Islet of Langerhans (tissue), 1 donor: ENCODE results near the gene CLDN14.

Experiments used
- FAIRE-seq: peaks from one replicate; lab custom pipeline; 2011; peaks lifted over from hg19 to GRCh38; lab: Jason Lieb, UNC

The CLDN14 gene, protein sequence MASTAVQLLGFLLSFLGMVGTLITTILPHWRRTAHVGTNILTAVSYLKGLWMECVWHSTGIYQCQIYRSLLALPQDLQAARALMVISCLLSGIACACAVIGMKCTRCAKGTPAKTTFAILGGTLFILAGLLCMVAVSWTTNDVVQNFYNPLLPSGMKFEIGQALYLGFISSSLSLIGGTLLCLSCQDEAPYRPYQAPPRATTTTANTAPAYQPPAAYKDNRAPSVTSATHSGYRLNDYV

DNA sequence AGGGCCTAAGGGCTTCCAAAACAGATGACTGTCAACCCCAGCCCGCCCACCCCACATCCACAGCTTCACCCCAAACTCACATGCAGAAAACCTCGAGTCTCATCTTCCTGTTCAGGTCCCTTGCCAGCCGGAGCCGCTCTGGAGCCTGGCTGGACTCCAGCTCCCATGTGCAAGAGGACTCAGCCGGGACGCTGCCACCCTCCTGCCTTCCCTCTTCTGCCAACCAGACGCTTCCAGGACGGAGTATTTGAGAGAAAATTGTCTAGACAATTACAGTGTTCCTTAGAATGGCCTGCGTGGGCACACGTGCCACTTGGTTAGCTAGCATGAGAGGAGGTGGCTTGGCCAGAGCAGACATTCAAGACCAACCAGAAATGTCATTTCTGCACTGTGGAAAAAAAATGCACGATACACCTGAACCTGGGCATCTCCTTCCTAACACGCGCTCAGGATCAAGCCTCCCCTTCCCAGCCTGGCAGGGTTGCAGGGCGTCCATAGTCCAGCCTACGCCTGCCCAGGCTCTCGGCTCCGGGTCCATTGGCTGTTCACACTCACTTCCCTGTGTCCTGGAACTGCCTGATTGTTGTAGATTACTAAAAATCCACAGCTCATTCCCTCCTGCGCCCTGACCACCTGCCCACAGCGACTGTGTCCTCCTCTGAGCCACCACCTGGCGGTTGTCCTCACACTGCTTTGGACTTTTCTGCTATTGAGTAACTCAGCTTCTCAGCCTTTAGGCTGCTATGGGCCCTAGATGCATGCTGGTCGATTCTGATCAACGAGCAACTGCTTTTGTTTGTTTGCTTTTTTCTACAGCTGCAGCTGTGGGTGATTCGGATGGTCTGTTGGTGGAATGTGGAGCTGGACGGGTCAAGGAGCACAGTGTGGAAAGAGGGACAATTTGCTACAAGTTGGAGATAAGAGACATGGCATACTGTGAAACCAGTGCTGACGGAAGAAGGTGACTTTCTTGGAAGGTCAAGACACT is at the start of gene CLDN14:
Gene CLDN14, minus strand, starts transcription at position 708 of the 988 bp plus-strand sequence. CDS start 18,427 bp downstream, outside the sequence.
- no peak for FAIRE-seq

DNA sequence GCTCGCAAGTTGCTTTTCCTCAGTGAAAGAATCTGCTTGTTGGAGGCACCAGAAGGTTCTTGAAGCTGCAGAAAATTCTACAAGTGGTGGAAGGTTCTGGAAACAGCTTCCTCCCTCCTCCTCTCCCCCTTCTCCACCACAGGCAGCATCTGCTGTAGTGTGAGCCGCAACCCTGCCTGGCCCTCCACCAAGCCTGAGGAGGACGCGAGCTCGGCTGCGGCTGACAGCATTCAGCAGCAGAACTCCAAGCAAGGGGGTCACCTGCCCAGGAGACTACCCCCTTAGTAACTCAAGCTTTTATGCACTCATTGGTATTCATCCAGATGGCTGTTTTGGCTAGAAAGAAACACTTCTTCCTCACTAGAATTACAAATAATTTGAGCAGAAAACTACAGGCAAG is 48.8 kb upstream of the CLDN14 start:
- no peak for FAIRE-seq

DNA sequence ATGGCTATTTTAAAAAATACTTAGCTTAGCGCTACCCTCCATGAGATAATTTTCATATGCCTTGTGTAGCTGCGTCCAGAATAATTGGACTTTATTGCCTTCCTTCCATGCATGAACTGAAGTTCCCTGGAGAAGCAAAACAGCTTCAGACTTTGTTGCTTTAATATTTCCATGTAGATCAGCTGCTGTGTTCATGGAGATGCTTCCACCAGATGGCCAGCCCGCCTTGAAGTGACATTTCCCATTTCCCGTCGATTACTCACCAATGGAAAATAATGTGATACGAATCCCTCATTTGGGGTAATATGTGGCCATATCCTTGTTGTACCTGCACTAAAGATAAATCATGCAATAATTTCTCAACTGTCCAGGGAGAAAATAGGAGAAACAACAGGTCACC is 47.4 kb upstream of the CLDN14 start:
- FAIRE-seq, result no peak

DNA sequence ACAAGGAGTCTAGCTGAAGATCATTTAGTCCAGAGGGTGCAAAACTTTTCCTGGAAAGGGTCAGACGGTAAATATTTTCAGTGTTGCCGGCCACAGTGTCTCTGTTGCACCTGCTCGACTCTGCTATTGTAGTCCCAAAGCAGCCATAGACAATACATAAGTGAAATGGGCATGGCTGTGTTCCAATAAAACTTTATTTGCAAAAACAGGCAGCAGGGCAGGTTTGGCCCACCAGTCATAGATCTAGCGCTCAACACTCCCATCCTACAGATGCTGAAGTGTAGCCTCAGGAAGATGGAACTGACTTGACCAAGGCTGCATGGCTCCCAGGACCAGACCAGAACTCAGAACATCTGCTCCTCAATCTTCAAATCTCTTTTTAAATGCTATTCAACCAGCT is 46.2 kb upstream of the CLDN14 start:
- no peak for FAIRE-seq

DNA sequence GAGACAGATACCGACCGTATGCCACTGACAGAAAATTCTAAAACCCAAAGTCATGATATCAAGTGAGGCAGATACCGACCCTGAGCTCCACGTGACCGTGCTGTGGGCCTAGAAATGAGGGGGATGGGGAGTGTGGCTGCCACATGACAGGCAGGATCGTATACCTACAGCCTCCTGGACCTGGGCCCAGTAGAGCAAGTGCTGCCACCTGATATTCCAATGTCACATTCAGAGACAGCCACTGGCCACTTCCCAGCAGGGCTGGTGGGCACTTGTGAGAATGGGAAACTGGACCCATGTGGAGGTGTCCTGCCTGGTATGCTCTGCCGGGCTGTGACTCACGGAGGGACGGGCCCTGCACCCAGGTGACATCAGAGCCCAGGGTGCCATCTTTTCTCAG is 44.6 kb upstream of the CLDN14 start:
- no peak for FAIRE-seq

DNA sequence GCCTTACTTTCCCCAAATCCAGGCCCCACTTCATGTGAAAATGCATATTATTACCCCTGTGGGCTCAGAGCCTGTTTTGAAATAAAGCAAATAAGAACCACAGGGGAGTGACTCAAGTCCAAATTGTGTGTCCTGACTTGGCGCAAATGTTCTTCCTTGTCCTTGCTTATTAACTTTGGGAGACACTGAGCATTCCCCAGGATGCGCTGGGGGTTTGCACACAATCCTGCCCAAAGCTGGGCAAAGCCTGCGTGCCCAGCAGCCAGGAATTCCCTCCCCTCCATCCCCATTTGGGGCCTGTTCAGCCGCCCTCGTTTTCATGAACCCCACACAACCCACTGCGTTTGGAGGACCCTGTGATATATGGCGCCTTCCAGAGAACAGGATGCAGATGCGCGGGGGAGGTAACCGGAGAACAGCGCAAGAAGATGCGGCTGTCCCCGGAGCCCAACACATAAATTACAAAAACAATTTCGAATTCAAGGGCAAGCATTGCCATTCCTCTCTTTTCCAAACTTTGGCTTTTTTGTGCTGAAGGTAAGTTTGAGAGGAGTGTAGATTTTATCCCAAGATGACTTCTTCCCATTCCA is 42.4 kb upstream of the CLDN14 start:
- no peak for FAIRE-seq

DNA sequence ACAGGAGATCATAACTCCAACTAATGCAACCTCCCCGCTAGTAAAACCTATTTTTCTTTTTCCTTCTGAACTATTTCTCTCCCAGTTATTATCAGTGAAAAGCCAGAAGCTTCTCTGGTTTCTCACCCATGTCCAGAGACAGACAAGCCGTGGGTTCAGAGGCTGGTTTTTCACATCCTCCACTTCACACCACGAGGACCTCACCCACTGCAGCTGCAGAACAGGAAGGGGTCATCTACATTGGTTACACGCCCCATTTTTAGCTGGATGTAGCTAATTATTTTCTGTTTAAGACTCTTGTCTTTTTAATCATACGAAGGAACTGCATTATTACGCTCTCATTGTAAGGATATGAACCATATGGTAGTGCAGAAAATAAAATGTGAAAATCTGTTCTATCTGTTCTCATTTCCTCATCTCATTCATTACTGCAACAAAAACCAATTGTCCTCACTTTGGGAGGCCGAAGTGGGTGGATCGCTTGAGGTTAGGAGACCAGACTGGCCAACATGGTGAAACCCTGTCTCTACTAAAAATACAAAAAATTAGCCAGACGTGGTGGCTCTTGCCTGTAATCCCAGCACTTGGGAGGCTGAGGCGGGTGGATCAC is 39.1 kb upstream of the CLDN14 start:
- FAIRE-seq, result no peak

DNA sequence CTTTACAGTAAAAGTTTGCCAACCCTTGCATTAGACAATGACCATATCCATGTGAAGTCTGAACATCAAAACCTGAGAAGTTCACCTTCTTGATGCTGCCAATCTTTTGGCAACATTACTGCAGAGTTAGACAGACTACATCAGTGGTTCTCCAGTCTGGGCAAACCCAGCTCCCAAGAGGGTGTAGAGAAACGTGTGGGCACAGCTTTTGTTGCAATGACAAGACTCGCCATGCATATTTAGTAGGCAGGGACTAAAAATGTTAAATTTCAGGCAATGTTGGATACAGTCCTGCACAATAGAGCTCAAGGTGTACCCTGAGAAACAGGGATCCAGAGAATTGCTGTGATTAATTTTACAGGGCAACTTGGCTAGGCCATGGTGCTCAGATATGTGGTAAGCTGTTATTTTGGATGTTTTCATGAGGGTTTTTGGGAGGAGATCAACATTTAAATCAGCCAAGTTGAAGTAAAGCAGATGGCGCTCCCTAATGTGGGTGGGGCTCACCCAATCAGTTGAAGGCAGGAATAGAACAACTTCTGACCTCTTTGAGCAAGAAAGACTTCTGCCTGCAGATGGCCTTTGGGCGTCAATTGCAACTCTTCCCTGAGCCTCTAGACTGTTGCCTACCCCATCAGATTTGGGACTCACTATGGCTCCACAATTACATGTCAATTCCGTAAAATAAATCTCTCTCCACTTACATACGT is 37.6 kb upstream of the CLDN14 start:
- FAIRE-seq, result no peak

DNA sequence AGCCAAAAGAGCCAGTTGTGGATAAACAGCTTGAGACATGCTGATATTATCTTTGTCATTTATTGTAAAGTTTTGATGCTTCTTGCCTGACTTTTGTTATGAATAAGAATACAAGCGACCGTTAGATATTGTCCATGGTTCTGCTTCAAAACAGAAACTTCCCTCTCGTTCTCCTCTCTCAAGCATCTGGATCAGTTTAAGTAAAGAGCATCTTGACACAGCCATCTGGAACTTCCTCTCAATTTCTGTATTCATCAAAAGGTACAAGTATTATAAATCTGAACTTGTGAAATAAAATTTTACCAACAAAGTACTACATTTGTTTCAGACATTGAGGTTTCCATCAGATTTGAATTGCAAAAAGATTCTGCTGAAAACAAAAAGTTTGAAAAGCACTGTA is 36.4 kb upstream of the CLDN14 start:
- no peak for FAIRE-seq

DNA sequence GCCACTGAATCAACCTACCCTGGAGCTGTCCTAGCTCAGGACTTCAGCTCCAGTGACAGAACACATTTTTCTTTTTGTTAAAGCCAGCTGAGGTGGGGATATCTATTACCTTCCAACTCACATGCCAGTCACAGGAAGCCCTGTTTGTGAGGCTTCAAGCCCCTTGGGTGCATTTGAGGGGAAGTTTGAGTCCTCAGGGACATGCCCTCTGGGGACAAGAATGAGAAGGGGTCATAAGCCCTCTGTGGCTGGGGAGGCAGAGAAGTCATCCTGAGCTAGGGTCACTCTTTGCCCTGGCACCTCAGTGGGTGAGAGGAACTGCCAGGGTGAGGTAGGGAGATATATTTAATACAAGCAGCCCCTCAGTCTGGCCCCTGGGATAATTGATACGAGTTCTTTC is 33.5 kb upstream of the CLDN14 start:
- no peak for FAIRE-seq

DNA sequence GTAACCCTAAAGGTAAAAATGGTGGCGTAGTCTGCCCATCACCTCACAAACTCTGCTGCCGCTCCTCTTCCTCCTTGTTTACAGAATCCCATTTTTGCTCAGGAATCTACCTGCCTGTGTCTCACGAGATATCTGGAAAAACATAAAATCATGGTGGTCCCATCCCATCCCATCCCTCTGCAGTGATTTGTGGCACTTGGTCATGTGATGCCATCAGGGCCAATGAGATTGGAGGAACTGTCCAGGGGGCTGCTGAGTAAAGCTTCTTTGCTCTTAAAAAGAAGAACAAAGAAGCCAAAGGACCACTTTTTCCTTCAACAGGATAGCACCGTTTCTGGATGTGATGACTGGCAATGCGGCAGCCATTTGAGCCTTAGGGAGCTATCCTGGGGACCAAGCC is 33.0 kb upstream of the CLDN14 start:
- no peak for FAIRE-seq

DNA sequence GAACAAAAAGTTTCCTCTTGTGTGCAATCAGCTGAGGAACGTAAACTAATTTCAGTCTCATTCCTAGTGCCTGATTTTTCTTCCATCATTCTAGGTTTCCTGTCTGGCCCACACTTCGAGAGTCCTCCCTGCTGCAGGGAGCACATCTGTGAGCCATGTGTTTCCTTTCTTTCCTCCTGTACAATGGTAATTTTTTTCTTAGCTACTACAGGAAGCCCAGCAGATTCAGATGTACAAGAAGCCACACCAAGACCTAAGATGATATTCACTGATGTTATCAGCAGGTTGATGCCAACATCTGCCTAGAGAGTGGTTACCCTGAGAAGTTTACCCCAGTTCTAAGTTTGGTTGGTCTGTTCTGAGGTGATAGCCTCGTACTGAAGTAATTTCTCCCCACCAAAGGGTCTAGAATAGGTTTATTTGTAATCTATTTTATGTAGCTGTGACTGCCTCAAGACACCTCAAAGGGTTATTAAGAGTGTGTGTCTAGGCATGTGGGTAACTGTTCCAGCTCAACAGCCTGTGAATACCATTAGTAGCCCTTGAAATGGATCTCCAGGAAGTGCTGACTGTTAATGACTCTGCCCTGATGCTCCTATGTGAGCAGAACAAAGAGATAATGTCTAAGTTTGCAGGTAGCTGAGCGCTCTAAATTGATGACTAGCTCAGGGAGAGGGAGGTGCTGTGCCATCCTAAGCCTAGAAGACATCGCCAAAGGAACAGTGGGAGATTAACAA is 31.7 kb upstream of the CLDN14 start:
- FAIRE-seq, result no peak

DNA sequence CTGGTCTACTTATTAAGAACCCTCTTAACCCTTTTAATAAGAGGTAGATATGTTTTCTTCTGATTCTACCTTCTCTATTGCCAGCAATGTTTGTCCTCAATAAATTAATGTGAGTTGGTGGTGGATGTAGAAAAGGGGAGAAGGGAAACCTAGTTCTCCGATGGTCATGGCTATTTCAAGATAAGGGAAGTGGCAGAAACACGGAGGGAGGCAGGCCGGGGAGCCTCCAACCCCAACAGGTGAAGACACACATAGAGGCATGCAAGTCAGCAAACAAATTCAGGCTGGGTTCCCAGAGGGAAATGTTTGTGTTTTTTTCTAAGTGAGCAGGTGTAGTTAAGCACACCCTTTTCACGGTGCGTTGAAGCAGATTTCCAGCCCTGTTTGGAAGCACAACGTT is 31.0 kb upstream of the CLDN14 start:
- FAIRE-seq, result no peak

DNA sequence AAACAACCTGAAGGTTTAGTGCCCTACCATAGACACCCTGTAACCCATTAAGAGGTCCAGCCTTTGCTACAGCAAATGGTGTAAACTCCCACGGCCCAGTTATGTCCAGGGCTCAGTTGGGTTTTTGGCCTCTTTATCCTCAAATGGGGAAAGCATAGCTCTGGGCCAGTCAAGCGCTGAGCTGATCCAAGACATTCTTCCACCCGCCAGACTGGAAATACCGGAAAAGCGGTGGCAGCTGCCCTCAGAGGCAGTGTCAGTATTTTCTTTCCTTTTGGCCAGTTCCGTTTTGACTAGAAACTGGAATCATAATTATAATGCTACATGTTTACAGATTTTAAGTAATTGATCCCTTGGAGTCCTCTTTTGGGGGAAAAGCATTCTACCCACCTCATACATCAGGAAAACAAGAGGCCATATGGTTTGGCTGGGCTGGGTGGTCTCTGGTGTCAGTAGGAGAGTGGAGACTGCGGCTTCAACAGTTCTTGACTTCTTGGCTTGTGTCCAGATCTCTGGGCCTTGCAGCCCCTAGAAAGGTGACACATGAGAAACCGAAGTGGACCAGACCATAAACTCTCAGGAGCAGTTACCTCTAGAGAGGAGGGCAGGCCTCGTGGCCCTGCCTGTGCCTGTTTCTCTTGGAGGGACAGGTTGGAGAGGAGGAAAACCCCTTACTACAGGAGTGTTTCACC is 30.2 kb upstream of the CLDN14 start:
- FAIRE-seq, result no peak

DNA sequence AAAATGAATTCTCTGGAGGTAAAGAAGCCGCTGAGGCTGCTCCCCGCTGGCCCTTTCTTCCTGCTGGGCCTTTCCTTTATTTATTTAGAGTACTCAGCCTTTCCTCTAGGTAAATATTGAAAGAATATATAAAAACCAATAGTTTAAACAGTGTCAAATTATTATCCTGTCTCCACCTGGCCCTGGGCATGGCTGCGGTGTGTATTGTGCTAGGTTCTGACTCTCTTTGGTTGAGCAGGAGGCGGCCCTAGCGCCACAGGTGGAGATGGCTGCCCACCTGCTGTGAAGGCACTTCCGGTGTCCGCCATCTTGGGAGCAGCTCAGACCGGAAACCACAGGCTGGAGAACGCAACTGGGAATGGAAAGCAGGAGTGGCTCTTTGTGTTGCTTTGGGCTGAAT is 29.0 kb upstream of the CLDN14 start:
- FAIRE-seq, result no peak

DNA sequence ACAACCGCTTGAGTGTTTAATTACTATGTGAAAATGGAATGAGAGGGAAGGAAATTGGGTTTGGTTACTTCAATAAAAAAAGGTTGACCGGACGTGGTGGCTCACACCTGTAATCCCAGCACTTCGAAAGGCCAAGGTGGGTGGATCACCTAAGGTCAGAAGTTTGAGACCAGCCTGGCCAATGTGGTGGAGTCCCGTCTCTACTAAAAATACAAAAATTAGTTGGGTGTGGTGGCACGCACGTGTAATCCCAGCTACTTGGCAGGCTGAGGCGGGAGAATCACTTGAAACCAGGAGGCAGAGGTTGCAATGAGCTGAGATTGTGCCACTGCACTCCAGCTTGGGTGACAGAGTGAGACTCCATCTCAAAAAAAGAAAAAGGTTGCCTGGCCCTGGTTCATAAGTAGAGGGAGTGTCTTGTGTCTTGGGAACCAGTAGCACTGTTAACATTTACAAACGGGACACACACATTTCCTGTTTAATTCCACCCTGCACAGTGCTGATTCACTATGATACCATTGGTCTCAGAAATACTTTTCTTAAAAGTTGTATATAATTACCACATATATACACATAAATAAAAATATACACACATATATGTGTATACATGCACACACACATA is 27.6 kb upstream of the CLDN14 start:
- no peak for FAIRE-seq

DNA sequence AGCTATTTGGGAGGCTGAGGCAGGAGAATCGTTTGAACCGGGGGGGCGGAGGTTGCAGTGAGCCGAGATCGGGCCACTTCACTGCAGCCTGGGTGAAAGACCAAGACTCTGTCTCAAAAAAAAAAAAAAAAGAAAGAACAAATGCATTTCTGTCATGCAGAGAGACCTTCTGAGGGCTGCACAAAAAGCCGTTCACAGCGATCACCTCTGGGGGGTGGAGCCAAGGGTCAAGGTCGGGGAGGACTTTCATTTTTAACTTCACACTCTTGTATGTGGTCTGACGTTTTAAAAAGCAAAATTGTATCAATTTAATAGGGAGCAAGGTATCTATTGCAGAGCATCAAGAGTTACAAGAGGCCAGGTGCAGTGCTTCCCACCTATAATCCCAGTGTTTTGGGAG is 26.6 kb upstream of the CLDN14 start:
- no peak for FAIRE-seq

DNA sequence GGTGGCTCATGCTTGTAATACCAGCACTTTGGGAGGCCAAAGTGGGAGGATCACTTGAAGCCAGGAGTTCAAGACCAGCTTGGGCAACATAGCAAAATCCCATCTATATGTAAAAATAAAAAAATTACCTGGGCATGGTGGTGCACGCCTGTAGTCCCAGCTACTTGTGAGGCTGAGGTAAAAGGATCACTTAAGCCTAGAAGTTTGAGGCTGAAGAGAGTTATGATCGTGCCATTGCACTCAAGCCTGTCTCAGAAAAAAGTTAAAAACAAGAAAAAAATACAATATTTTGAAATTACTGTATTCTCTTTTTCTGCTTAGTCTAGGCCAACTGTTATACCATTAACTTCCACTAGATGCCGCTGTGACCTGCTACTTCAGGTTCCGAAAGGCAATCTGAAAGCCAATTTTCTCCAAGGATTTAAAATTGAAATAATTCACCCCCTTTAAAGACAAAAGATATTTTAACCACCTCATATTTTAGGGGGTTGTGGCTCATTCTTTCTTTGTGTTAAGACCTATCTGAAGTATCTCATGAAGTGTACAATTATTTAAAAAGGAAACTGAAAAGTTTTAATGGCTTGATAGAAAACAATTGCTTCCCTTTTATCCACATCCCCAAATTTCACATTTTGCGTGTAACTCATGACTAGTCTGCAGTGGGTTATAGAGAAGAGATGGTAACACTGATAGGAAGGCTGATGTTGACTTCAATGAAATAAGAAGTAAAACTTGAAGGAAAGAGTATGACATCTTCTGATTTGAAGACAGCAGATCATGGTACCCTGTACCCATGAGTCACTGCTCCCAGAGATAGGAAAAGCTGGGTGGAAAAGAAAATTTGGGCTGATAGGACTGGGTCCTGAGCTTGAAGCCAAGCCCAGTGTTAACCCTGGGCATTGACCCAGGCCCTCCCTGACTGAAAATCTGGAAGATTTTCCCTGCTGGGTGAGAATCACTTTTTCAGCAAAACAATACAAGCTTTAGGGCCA is 24.4 kb upstream of the CLDN14 start:
- FAIRE-seq, result peak; percentile 91

DNA sequence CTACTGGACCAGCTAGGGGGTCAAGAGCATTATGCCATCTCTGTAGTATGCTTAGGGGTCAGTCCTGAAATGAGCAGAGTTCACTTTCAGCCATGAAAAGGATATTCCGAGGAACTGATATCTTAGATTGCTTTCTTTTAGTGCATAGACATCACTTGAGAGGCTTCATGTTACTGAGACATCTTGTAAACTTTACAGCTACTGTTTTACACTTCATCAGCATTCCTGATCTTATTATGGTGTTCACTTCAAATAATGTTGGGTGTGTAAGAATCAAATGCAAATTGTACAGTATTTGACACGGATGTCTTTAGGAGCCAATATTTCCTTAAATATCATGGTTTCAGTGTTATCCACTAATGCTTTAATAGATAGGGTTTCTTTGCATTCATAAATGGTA is 22.4 kb upstream of the CLDN14 start:
- FAIRE-seq, result no peak
